ENCODE data around the gene CD226. TPM values are rescaled to one million over a fixed set of nuclear protein-coding genes. Genes with fewer than 3 reads are reported as not detected.

Gene CD226
- total and polyA plus RNA-seq, 10 of the 15 experiments (the other 5 are each of a cell fraction or from before 2014, with no cell fraction given) = 12.9 to 68.8 (median 47.3) TPM

- H3K27ac ChIP-seq (ENCODE audit: control insufficient read depth, insufficient read depth) = peak overlapping the region; percentile 27
- H3K9ac ChIP-seq (ENCODE audit: control insufficient read depth, insufficient read depth, low read length) = no peak overlapping the region
- ChIA-PET SMC1A (ENCODE audit: uncharacterized antibody, unreplicated experiment) (interaction anchor here (1.4 to 2.4 kb wide), 4 partner anchors 13 to 76 kb away, joined by 3 to 19 read pairs (median 6); no protein-coding TSS in a partner anchor), POLR2A (no interaction called here), RAD21 (ENCODE audit: unreplicated experiment) (interaction anchor here (2.5 kb wide), 1 partner anchor 71 kb away, joined by 11 read pairs; no protein-coding TSS in a partner anchor), CTCF (no interaction called here)
- BruUV-seq (replicated peaks) = no TSS peak
- H3K27me3 ChIP-seq (replicated peaks in 1 of 2; ENCODE audit: control insufficient read depth in 2 of 2, insufficient read depth in 2 of 2, low read length in 1 of 2) = no peaks in the 10 kb centered on the region
- H3K4me3 ChIP-seq = no peak overlapping the region
- in situ Hi-C loops (cut with MboI) = no loop called here
- 100% methylated on average over 3 of the region's 3 CpGs for WGBS (ENCODE audit: insufficient coverage, insufficient replicate concordance, low lambda C conversion rate, missing lambda C conversion rate)
- no peak for ATAC-seq
- no peaks in the 10 kb centered on the region for H3K36me3 ChIP-seq (ENCODE audit: control insufficient read depth in 2 of 2, insufficient read depth in 2 of 2, low read length in 1 of 2)
- peaks cover 36% of the 10 kb centered on the region for H3K4me1 ChIP-seq (ENCODE audit: control insufficient read depth, insufficient read depth, low read length)
- H3K4me2 ChIP-seq (ENCODE audit: control insufficient read depth, insufficient read depth) = 0 out of 2 replicates have a peak overlapping the region, but pooled peaks have one; percentile 8
- no peak for DNase-seq (ENCODE audit: low read depth, low spot score)
- intact Hi-C loops (cut with micrococcal nuclease; ENCODE audit: unreplicated experiment) = loop anchor here (2.0 kb wide), 2 partner anchors 21 to 61 kb away; no protein-coding TSS in a partner anchor
- H3K79me2 ChIP-seq (ENCODE audit: control insufficient read depth, insufficient read depth, low read length) = no peaks in the 10 kb centered on the region
- H3K9me3 ChIP-seq (replicated peaks; ENCODE audit: control insufficient read depth, insufficient read depth, low read length) = no peaks in the 10 kb centered on the region; the same call in 2 of the 3 replicates
- H4K20me1 ChIP-seq (ENCODE audit: control insufficient read depth, insufficient read depth) = no peaks in the 10 kb centered on the region
- H2AFZ ChIP-seq (ENCODE audit: control insufficient read depth, low read depth, low read length) = no peak overlapping the region
- TF ChIP-seq TCF3 (IDR thresholded peaks at IDR 0.05; ENCODE audit: borderline replicate concordance, insufficient read depth, low read depth, low read length) (0 out of 2 replicates have a peak, but pooled peaks have one; percentile 7), BCL11A (IDR thresholded peaks at IDR 0.05; ENCODE audit: low read depth, low read length) (no peak), BCL3 (IDR thresholded peaks at IDR 0.05; ENCODE audit: borderline replicate concordance, insufficient read depth, low read depth, low read length, poor library complexity, severe bottlenecking) (peak; percentile 67), STAT3 (IDR thresholded peaks at IDR 0.05; ENCODE audit: low read depth, low read length) (no peak)
- no peak for FAIRE-seq
These were observed 10.1 kb upstream of the CD226 start for GRCh38 chr18:69957747-69958146.
